ENCODE measurements around the gene MAPRE3.
"Not testable (repeated sequence)": the region's sequence is repeated elsewhere in the genome, so short reads cannot be mapped to it uniquely, and the experiment has no call there.

MAPRE3 gene

GRCh38 chr2:26970244-26970927 lies at the start of gene MAPRE3:
Gene MAPRE3, plus strand, starts transcription at chr2:26970637. Its CDS starts 51,582 bp downstream, at chr2:27022219.
- DNase-seq = peak; percentile 93

GRCh38 chr2:26921323-26921722 lies 49.1 kb upstream of the MAPRE3 start:
- no peak for DNase-seq

DNA sequence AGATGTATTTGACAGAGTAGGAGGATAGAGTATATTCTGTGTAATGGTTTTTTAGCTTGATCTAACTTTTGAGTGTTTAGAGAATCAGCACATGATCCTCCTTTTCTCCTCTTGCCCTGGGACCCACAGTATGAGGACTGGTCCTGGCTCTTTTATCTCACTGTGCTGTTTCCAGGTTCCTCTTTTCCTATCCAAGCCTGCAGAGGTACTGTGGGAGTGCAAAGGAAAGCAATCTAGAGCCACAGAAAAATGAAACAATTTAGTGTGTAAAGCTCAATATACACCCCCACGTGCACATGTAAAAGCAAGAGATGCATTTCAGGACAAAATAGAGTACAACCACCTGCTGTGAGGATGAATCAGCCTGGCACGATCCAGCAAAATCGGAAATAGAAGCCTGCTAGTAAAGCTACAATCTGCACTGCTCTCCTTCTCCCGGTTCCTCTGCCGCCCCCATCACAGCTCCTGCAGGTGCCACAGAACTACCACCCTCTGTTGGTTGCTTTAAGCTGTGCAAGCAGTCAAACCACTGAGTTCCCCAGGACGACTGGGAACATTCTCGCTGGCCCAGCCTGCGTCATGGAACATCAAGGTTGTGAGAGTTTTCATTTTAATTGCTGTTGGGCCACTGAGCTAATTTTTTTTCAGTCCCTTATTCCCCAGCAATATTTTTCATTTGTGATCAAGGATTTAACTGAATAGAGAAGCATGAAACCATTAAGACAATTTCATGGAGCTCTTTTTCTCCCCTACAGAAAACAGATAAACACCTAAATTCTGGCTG lies 47.8 kb upstream of the MAPRE3 start:
- DNase-seq = no peak

DNA sequence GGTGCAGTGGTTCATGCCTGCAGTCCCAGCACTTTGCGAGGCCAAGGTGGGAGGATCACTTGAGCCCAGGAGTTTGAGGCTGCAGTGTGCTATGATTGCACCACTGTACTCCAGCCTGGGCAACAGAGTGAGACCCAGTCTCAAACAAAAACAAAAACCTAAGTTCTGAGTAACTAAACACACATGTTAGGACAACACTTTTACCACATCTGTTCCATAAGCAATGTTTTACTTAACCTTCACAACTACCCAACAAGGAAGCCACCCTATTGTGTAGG lies 47.3 kb upstream of the MAPRE3 start:
- not testable (repeated sequence) for DNase-seq

- DNase-seq = no peak
These were observed 45.7 kb upstream of the MAPRE3 start for GRCh38 chr2:26924731-26925099.

DNA sequence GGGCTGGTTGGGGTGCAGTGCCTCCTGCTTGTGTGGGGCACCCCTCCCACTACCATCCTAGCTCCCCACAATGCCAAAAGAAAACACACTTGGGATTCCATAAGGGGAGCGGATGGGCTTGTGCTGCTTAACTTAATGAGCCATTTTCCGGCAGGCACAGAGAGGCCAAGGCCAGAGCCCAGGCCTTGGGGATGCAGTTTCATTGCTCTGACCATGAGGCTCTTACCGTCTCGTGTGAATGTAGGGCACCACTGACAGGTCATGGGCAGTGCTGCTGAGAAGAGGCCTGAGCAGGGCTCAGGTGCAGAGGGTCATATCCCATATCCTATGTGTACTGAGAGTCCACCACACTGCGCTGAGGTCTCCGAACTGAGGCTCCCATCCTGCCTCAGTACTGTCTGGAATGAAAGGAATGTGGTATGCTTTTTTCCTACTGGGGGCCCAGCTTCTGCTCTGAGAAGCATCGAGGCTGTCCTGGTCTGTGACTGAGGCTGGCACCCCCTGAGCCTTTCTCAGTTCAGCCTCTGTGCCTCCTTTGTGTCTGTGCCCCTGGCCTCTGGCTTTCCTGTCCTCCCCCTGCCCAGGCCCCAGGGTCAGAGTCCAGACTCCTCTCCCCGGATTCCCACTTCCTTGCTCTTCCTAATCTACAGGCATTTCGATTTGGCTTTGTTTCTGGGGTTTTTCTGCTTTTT lies 45.2 kb upstream of the MAPRE3 start:
- DNase-seq = no peak

GRCh38 chr2:26927221-26927620 lies 43.2 kb upstream of the MAPRE3 start:
- no peak for DNase-seq

DNA sequence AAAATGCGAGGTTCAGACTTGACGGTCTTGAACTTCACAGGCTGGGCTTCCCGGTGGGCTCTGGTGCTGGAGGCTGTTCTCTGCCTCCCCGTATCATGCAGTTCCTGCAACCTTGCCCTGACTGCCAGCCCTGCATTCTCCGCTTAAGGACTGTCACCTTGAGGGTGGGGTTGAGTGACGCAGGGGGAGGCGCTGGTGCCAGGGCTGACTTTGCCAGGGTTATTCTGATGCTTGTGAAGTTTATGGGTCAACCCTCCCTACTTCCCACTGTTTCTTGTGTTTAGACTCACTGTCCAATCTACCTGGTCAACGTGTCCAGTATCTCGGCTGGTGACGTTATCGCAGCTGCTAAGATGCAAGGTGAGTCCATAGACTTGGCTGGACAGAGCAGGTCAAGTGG lies 37.5 kb upstream of the MAPRE3 start:
- DNase-seq = no peak

- no peak for DNase-seq
These were observed 36.8 kb upstream of the MAPRE3 start for GRCh38 chr2:26933431-26934334.

- DNase-seq = no peak
These were observed 36.1 kb upstream of the MAPRE3 start for GRCh38 chr2:26934335-26934724.

DNA sequence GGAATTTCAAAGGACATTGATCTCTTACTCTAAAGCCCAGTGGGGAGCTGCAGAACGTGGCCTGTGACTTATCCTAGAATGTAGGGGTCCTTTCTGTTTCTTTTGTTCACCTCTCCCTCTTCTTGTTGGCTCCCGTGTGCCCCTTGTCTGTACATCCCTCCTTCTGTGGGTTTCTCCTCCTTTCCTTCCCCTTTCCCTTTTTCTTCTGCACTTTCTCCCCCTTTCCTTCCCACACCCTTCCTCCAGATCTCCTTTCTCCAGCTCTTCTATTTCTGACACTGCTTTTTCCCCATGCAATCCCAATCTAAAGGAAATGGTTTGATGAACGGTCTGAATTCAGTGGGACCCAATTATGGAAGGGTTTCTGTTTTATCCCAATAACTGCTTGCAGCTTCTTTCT lies 35.5 kb upstream of the MAPRE3 start:
- no peak for DNase-seq

- DNase-seq = no peak
These were observed 33.6 kb upstream of the MAPRE3 start for GRCh38 chr2:26936855-26937254.

DNA sequence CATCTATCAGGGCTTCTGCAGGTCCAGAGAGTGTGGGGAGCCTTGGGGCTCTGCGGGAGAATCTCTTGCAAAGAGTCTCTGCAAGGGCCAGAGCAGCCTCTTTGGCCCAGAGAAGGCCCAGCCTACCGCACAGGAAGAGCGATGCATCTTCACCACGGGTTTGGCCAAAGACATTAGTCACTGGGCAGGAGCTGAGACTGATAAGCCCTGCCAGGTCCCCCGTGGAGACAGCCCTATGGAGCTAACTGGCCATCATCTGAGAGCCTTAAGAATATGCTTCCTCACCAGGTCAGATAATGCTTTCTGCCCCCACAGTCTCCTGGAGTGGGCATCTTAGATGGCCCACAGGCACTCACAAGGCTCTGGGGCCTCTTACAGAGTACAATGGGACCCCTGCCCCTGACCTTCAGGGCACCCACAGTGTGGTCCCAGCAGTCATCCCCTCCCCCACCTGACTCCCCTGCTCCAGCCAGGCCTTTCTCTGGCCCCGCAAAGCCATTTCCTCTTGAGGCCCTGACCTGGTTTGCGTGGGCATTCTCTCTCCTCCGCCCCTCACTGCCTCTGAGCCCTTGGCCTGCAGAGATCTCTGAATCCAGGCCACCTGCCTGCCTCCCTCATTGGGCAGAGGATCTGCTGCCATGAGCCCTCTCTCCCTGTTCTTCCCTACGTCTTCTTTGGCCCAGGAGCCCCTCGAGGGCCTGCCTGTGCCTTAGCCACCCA lies 31.9 kb upstream of the MAPRE3 start:
- DNase-seq = no peak

- DNase-seq = no peak
These were observed 30.4 kb upstream of the MAPRE3 start for GRCh38 chr2:26940001-26940400.

- no peak for DNase-seq
These were observed 29.0 kb upstream of the MAPRE3 start for GRCh38 chr2:26941486-26941885.

GRCh38 chr2:26942543-26943295 lies 27.7 kb upstream of the MAPRE3 start:
- peak; percentile 76 for DNase-seq

DNA sequence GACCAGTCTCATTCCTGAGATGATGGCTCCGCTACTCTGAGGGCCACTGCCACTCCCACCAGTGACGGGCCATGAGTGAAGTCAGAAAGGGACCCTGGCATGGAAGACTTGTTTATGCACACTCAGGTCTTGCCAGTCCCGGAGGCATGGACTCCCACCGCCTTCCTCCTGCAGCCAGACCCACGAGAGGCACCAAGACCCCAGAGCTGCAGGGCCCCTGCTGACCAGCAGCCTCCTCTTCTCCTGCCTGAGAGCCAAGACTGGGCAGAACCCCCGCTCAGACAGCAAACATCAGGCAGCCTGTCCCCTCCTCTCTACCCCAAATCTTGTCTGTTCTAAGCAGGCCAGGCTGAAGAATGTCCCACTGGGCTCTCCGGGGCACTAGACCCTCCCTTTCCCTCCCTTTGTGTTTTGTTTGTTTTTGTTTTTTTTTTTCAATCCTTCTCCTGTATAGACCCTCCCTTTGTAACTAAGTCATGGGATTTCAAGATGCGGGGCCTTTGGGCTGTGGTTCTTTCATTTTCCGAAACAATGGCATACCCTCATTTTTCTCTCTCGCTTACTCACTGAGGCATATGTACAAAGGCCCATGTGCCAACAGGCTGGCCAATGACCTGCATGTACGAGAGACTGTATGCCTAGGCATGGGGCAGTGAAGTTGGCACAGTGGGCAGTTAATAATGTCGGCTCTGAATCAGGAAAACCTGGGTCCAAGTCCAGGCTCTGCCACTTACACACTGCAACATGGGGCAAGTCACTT lies 24.3 kb upstream of the MAPRE3 start:
- DNase-seq = no peak

DNA sequence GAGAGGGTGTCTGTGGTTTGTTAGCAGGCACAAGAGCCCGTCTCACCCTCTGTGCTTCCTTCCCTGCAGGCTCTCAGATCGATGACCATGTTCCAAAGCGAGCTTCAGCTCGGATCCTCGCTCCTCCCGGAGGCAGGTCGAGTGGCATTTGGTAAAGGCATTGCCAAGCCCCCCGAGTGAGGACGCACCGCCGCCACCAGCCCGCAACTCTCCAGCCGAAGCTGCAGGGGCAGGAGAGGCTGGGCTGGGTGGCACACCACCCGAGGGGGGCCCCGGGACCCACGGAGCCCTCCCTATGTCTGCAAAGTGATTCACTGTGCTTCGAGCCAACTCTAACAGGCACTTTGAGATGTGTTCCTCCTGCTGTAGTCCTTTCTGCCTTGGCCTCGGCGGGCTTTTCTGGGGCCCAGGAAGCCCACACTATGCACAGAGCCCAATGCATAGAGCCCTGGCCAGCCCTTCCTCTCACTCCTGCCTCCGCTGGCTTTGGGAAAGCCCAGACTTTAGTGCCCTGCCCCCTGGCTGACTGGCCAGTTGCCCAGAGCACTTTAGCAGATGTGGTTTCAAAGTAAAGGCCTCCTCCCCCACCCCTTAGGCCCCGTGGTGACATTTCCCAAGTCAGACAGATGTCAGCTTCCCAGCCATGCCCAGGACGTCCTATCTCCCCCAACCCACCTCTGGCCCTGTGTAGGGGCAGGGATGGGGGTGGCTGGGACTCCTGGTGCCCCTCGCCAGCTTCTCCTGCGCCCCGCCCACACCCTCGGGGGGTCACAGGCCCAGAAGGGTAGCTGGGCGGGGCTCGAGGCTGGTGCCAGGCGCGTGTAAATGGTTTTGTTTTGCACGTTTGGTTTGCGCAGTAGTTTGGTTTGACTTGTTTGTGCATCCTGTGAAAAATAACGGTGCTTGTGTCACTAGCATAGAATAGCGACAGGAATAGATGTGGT lies 23.3 kb upstream of the MAPRE3 start:
- peak; percentile 25 for DNase-seq

DNA sequence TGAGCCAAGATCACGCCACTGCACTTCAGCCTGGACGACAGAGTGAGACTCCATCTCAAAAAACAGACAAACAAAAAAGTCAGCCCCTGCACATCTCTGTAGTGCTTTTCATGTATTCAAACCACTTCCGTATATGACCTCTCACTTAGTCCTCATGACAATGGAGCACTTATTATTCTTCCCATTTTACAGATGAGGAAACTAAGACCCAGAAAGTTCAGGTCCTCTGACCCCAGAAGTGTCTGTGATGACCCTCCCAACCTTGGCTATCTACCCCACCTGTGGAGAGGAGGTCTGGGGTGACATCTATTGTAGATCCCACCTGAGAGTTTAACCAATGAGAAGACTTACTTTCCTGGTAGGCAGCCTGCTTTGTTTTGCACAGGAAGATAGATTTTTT lies 21.6 kb upstream of the MAPRE3 start:
- DNase-seq = no peak

GRCh38 chr2:26950246-26950645 lies 20.2 kb upstream of the MAPRE3 start:
- DNase-seq = no peak
